GM12878 (cell line): ENCODE results near the gene IPO11. TPM values are rescaled to one million over a fixed set of nuclear protein-coding genes. Genes with fewer than 3 reads are reported as not detected.

Experiments used
- ATAC-seq: fragments of 200-7000 bp; cut with Tn5 transposase; 3 replicates; pipeline ENCODE4 v1.9.1; 2020; ENCODE audit warnings: mild to moderate bottlenecking, moderate library complexity
- BruUV-seq: library from RNA; stranded (reverse); fragments of 400-500 nt; replicated peaks from 2 replicates; lab custom pipeline; 2021; lab: Mats Ljungman, UMichigan
- CTCF ChIA-PET: fragments of 300-600 bp; sonication (Branson Sonifier 250); formaldehyde crosslinking; extraction: SDS; loops from one replicate; lab custom pipeline; 2021; ENCODE audit warnings: inconsistent platforms; lab: Yijun Ruan, JAX
- POLR2A ChIA-PET: fragments of 350-600 bp; formaldehyde crosslinking; extraction: SDS; loops from one replicate; lab custom pipeline; 2021; ENCODE audit warnings: inconsistent platforms; lab: Charles Lee
- RAD21 ChIA-PET: fragments of 300-600 bp; sonication (Branson Sonifier 250); formaldehyde crosslinking; loops from one replicate; lab custom pipeline; 2023; ENCODE audit warnings: antibody characterized with exemption; ENCODE audit not compliant: unreplicated experiment; lab: Charles Lee
- SMC1A ChIA-PET: fragments of 300-600 bp; sonication (Branson Sonifier 250); formaldehyde crosslinking; loops from one replicate; lab custom pipeline; 2023; ENCODE audit not compliant: unreplicated experiment, uncharacterized antibody; lab: Charles Lee
- DNase-seq: peaks from one replicate; pipeline ENCODE4 v3.0.0-alpha.2; 2011; ENCODE audit warnings: low read depth, low spot score
- FAIRE-seq: peaks from 3 replicates; lab custom pipeline; 2011; peaks lifted over from hg19 to GRCh38; lab: Jason Lieb, UNC
- H2AFZ ChIP-seq: 2 replicates; pipeline ENCODE4 v1.6.0; 2011; ENCODE audit warnings: low read depth, low read length, control low read depth; ENCODE audit not compliant: control insufficient read depth
- H3K27ac ChIP-seq: 2 replicates; pipeline ENCODE4 v1.5.1; 2011; ENCODE audit warnings: control low read depth; ENCODE audit not compliant: control insufficient read depth, insufficient read depth
- H3K27me3 ChIP-seq, 2 experiments: replicated peaks in 1 of 2; 2 replicates each; pipeline versions ENCODE4 v1.6.0 to v1.6.1; 2011; ENCODE audit warnings: low read length in 1 of 2; ENCODE audit not compliant: control insufficient read depth in 2 of 2, insufficient read depth in 2 of 2
- H3K36me3 ChIP-seq, 2 experiments: 2 replicates each; pipeline ENCODE4 v1.5.1; 2011; ENCODE audit warnings: low read length in 1 of 2; ENCODE audit not compliant: control insufficient read depth in 2 of 2, insufficient read depth in 2 of 2
- H3K4me1 ChIP-seq: 2 replicates; pipeline ENCODE4 v1.6.1; 2011; ENCODE audit warnings: mild to moderate bottlenecking, low read length, moderate library complexity, mixed read lengths; ENCODE audit not compliant: control insufficient read depth, insufficient read depth
- H3K4me2 ChIP-seq: 2 replicates; pipeline ENCODE4 v1.6.0; 2011; ENCODE audit warnings: control low read depth; ENCODE audit not compliant: control insufficient read depth, insufficient read depth
- H3K4me3 ChIP-seq: fragments of 200-600 bp; sonication (generic); 2 replicates; pipeline ENCODE4 v1.5.1; 2016
- H3K79me2 ChIP-seq: 2 replicates; pipeline ENCODE4 v1.6.0; 2011; ENCODE audit warnings: low read length; ENCODE audit not compliant: control insufficient read depth, insufficient read depth
- H3K9ac ChIP-seq: 2 replicates; pipeline ENCODE4 v1.8.0; 2011; ENCODE audit warnings: low read length, control low read depth, mixed read lengths; ENCODE audit not compliant: control insufficient read depth, insufficient read depth
- H3K9me3 ChIP-seq: replicated peaks from 3 replicates; pipeline ENCODE4 v1.5.1; 2011; ENCODE audit warnings: mild to moderate bottlenecking, low read length; ENCODE audit not compliant: control insufficient read depth, insufficient read depth
- H4K20me1 ChIP-seq: 2 replicates; pipeline ENCODE4 v1.6.0; 2011; ENCODE audit not compliant: control insufficient read depth, insufficient read depth
- HCFC1 ChIP-seq: fragments of 150-350 bp; IDR thresholded peaks from 2 replicates; pipeline ENCODE4 v1.6.1; 2014; ENCODE audit warnings: low read length
- HDAC2 ChIP-seq: fragments of 200-600 bp; sonication (generic); IDR thresholded peaks from 2 replicates; pipeline ENCODE4 v1.6.1; 2017
- NFIC ChIP-seq: IDR thresholded peaks from 2 replicates; pipeline ENCODE4 v1.6.1; 2012; ENCODE audit warnings: low read depth, mild to moderate bottlenecking, inconsistent platforms, low read length, moderate library complexity
- POU2F2 ChIP-seq: IDR thresholded peaks from 3 replicates; pipeline ENCODE4 v1.6.1; 2011; ENCODE audit warnings: low read depth, mild to moderate bottlenecking, low read length, borderline replicate concordance
- SMAD5 ChIP-seq: IDR thresholded peaks from 2 replicates; pipeline ENCODE4 v1.6.1; 2016; ENCODE audit warnings: antibody characterized with exemption, low read depth
- ZSCAN29 ChIP-seq: fragments of 450-650 bp; IDR thresholded peaks from 2 replicates; pipeline ENCODE4 v1.6.1; 2017; ENCODE audit warnings: mild to moderate bottlenecking, moderate library complexity
- WGBS: methylation state at CpG from one replicate; pipeline ENCODE4 v1.1.6; 2016; ENCODE audit warnings: low lambda C conversion rate; ENCODE audit not compliant: insufficient replicate concordance, insufficient coverage; ENCODE audit errors: missing lambda C conversion rate; 5-methylcytosine and 5-hydroxymethylcytosine counted together
- in situ Hi-C: fragments of 300-500 bp; cut with MboI; formaldehyde crosslinking; loops from 9 replicates; pipeline ENCODE4 v1.14.3; 2018; ENCODE audit warnings: mixed read lengths
- intact Hi-C: fragments of 100-400 bp; cut with micrococcal nuclease; formaldehyde crosslinking; loops from one replicate; pipeline ENCODE4 v1.14.2; 2022; ENCODE audit not compliant: unreplicated experiment
- polyA plus RNA-seq, 11 experiments: library from polyadenylated mRNA; depleted of rRNA in 4 of 11; unstranded in 6 of 11; stranded (reverse) in 5 of 11; fragments of >200 nt; fragmentation: Nextera tagmentation in 4 of 11; fragmentation: Illumina TruSeq in 1 of 11; extraction: Ambion mirVana in 4 of 11; extraction: Trizol in 1 of 11; gene quantifications; 1 replicate in 1 of 11; 2 replicates in 10 of 11; pipeline versions ENCODE4 v1.2.1 to v1.2.3, GENCODE V29; 2011 to 2016; ENCODE audit warnings: inconsistent platforms in 2 of 11, missing spikeins in 2 of 11, low read depth in 1 of 11
- total RNA-seq, 4 experiments: library from RNA; depleted of rRNA in 3 of 4; stranded (reverse); fragments of >200 nt in 3 of 4; fragmentation: Illumina TruSeq in 1 of 4; extraction: Trizol in 1 of 4; gene quantifications; 2 replicates each; pipeline versions ENCODE4 v1.2.1 to v1.2.3, GENCODE V29; 2013 to 2021
- TF ChIP-seq, protein P1 (sequence below): fragments of 450-650 bp; formaldehyde crosslinking; IDR thresholded peaks from 2 replicates; pipeline ENCODE4 v1.4.0; 2022; ENCODE audit warnings: mild to moderate bottlenecking, moderate library complexity
- TF ChIP-seq, protein P2 (sequence below): IDR thresholded peaks from 2 replicates; pipeline ENCODE4 v1.6.1; 2012; ENCODE audit warnings: low read depth, low read length, improper control_type of control experiment
- TF ChIP-seq, protein P3 (sequence below): IDR thresholded peaks from 2 replicates; pipeline ENCODE4 v1.6.1; 2011; ENCODE audit warnings: mild to moderate bottlenecking, low read depth, low read length, moderate library complexity; ENCODE audit not compliant: insufficient replicate concordance

The IPO11 gene
- total and polyA plus RNA-seq, 10 of the 15 experiments (the other 5 are each of a cell fraction or from before 2014, with no cell fraction given) = 14.1 to 49.3 (median 29.8) TPM

DNA sequence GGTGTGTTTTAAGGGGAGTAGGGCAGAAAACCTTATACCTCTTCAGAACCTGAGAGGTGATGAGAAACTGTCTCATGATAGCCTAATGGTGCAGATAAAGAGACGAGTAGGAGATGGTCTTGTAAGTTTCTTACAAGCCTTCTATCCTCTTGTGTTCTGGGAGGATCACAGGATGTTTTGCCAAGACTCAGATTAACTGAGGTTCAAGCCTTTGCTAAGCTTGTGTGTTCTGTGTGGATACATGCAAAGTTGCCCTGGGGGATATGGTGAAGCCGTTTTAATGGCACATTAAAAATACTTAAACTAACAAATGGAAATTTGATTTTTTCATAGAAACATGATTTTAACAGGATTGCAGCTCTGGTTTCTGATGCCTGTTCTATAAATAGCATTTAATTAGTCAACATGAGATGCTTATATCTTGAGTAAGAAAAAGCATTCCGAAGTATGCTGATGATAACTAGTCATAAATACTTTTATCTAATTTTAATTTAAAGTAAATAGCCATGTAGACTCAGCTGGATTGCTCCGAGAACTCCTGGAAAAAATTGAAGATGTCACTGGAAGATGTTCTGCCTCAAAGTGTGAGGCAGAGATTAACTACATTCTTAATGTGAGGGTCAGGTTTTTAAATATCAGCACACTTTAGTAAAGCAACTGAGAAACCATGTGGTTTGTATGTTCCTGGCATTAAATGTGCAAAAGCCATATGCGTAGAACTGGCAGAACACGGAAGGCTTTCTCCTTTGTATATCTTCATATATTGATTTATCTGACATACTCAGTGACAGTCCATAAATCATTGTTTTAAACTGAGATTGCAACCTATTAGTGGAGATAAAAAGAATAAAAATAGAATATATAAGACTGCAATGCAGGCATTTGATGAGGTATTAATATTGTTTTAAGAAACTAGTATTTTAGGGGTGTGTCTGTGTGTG, 53.7 kb downstream of the IPO11 start (continued):
- TF ChIP-seq ZSCAN29 = no peak

DNA sequence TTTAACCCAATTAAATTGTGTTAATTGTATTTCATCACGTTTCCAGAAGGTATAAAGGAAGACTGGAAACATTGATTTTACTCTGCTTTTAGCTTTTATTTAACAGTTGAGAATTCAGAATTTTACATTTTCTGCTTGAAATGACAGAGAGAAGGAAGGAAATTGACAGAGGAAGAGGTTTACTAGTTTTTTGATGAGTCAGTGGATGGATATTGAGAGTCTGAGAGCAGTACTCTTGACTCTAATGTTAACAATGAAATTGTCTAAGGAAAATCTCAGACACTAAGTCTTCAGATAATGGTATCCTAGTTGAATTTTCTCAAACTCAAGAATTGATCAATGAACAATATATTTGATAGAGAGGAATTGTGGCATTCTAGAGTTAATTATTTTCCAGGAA, 60.6 kb downstream of the IPO11 start:
- in situ Hi-C loops = loop anchor here (25.0 kb wide), 1 partner anchor 1489 kb away; the partner anchor contains the start of gene HTR1A
- peak; percentile 7 for FAIRE-seq

More for the DNA sequence above, 60.6 kb downstream of the IPO11 start:
- BruUV-seq = no TSS peak
- H3K4me2 ChIP-seq = no peak overlapping the region
- ATAC-seq (no peak), DNase-seq (no peak)
- no peaks in the 10 kb centered on the region for H3K27me3 ChIP-seq
- no peak overlapping the region for H2AFZ ChIP-seq
- intact Hi-C loops = no loop called here
- no peaks in the 10 kb centered on the region for H3K9me3 ChIP-seq
- 33% methylated on average over 1 of the region's 1 CpG for WGBS
- ChIA-PET POLR2A (no interaction called here), SMC1A (interaction anchor here (0.8 to 1.0 kb wide), 2 partner anchors 8 to 12 kb away, joined by 3 read pairs; no protein-coding TSS in a partner anchor), RAD21 (no interaction called here), CTCF (interaction anchor here (1.4 kb wide), 1 partner anchor 13 kb away, joined by 3 read pairs; no protein-coding TSS in a partner anchor)
- H3K36me3 ChIP-seq = peaks cover 0 to 6% of the 10 kb centered on the region in 2 experiments; a peak in 2 of 4 replicates
- no peaks in the 10 kb centered on the region for H4K20me1 ChIP-seq
- no peak overlapping the region for H3K4me3 ChIP-seq
- no peaks in the 10 kb centered on the region for H3K4me1 ChIP-seq
- TF ChIP-seq, protein P1, sequence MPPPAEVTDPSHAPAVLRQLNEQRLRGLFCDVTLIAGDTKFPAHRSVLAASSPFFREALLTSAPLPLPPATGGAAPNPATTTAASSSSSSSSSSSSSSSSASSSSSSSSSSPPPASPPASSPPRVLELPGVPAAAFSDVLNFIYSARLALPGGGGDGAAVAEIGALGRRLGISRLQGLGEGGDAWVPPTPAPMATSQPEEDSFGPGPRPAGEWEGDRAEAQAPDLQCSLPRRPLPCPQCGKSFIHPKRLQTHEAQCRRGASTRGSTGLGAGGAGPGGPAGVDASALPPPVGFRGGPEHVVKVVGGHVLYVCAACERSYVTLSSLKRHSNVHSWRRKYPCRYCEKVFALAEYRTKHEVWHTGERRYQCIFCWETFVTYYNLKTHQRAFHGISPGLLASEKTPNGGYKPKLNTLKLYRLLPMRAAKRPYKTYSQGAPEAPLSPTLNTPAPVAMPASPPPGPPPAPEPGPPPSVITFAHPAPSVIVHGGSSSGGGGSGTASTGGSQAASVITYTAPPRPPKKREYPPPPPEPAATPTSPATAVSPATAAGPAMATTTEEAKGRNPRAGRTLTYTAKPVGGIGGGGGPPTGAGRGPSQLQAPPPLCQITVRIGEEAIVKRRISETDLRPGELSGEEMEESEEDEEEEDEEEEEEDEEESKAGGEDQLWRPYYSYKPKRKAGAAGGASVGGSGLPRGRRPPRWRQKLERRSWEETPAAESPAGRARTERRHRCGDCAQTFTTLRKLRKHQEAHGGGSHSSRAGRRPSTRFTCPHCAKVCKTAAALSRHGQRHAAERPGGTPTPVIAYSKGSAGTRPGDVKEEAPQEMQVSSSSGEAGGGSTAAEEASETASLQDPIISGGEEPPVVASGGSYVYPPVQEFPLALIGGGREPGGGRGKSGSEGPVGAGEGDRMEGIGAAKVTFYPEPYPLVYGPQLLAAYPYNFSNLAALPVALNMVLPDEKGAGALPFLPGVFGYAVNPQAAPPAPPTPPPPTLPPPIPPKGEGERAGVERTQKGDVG (CRISPR knock-in tag) = no peak
- TF ChIP-seq NFIC = no peak
- TF ChIP-seq, protein P2, sequence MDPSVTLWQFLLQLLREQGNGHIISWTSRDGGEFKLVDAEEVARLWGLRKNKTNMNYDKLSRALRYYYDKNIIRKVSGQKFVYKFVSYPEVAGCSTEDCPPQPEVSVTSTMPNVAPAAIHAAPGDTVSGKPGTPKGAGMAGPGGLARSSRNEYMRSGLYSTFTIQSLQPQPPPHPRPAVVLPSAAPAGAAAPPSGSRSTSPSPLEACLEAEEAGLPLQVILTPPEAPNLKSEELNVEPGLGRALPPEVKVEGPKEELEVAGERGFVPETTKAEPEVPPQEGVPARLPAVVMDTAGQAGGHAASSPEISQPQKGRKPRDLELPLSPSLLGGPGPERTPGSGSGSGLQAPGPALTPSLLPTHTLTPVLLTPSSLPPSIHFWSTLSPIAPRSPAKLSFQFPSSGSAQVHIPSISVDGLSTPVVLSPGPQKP = no peak
- TF ChIP-seq, protein P3, sequence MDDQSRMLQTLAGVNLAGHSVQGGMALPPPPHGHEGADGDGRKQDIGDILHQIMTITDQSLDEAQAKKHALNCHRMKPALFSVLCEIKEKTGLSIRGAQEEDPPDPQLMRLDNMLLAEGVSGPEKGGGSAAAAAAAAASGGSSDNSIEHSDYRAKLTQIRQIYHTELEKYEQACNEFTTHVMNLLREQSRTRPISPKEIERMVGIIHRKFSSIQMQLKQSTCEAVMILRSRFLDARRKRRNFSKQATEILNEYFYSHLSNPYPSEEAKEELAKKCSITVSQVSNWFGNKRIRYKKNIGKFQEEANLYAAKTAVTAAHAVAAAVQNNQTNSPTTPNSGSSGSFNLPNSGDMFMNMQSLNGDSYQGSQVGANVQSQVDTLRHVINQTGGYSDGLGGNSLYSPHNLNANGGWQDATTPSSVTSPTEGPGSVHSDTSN = no peak
- no peak for TF ChIP-seq POU2F2
- no peak for TF ChIP-seq HDAC2
- TF ChIP-seq SMAD5 = no peak
- TF ChIP-seq HCFC1 = no peak
- H3K27ac ChIP-seq = no peak overlapping the region
- H3K79me2 ChIP-seq = no peaks in the 10 kb centered on the region
- H3K9ac ChIP-seq = no peak overlapping the region
